HCT116 (cell line): ENCODE results near the gene XNDC1N. TPM values are rescaled to one million over a fixed set of nuclear protein-coding genes. Genes with fewer than 3 reads are reported as not detected.

Source experiments
- ATAC-seq: fragments of 200-7000 bp; cut with Tn5 transposase; 2 replicates; pipeline ENCODE4 v1.9.1; 2020; ENCODE audit warnings: mild to moderate bottlenecking, moderate library complexity
- BruUV-seq: library from RNA; stranded (reverse); fragments of 400-500 nt; replicated peaks from 2 replicates; lab custom pipeline; 2021; lab: Mats Ljungman, UMichigan
- CTCF ChIA-PET: fragments of 300-600 bp; sonication (Branson Sonifier 250); formaldehyde crosslinking; loops from one replicate; lab custom pipeline; 2021; ENCODE audit warnings: antibody characterized with exemption; lab: Charles Lee
- POLR2A ChIA-PET: fragments of 300-600, 350-600 bp; sonication (Branson Sonifier 250); formaldehyde crosslinking; loops from one replicate; lab custom pipeline; 2021; ENCODE audit warnings: antibody characterized with exemption; lab: Charles Lee
- RAD21 ChIA-PET, 2 experiments: fragments of 300-600 bp; sonication (Branson Sonifier 250); formaldehyde crosslinking; loops; one replicate each; lab custom pipeline; 2023; ENCODE audit warnings: low total read pairs in 2 of 2; ENCODE audit not compliant: uncharacterized antibody in 2 of 2, unreplicated experiment in 2 of 2, low non-redundant PET in 1 of 2; lab: Charles Lee
- DNase-seq: peaks from one replicate; pipeline ENCODE4 v3.0.0-alpha.2; 2010; ENCODE audit warnings: low read depth, low spot score
- H2AFZ ChIP-seq: fragments of 200-600 bp; shearing (Covaris generic), sonication (generic); 2 replicates; pipeline ENCODE4 v1.6.1; 2017; ENCODE audit warnings: low read depth, mixed run types, mixed read lengths, antibody characterized with exemption, low read length; ENCODE audit not compliant: poor library complexity, severe bottlenecking
- H3K27ac ChIP-seq: 2 replicates; pipeline ENCODE4 v1.5.1; 2012; ENCODE audit warnings: low read depth, low read length
- H3K27me3 ChIP-seq: fragments of 200-600 bp; sonication (generic); 2 replicates; pipeline ENCODE4 v1.6.1; 2016; ENCODE audit warnings: mixed run types, low read length, mixed read lengths; ENCODE audit not compliant: insufficient read depth
- H3K36me3 ChIP-seq, 2 experiments: fragments of 200-500 bp in 1 of 2; fragments of 200-600 bp in 1 of 2; sonication (Bioruptor generic) in 1 of 2; sonication (generic) in 1 of 2; 2 replicates each; pipeline versions ENCODE4 v1.5.1 to v1.6.1; 2014 to 2016; ENCODE audit warnings: low read length in 2 of 2, inconsistent platforms in 1 of 2, mixed read lengths in 1 of 2, mixed run types in 1 of 2; ENCODE audit not compliant: insufficient read depth in 2 of 2, control insufficient read depth in 1 of 2
- H3K4me1 ChIP-seq, 2 experiments: fragments of 200-600 bp in 1 of 2; sonication (generic) in 1 of 2; 2 replicates each; pipeline versions ENCODE4 v1.5.1 to v1.6.1; 2012 to 2017; ENCODE audit warnings: low read length in 2 of 2, inconsistent platforms in 1 of 2, mild to moderate bottlenecking in 1 of 2, mixed read lengths in 1 of 2, mixed run types in 1 of 2, moderate library complexity in 1 of 2; ENCODE audit not compliant: insufficient read depth in 2 of 2, control insufficient read depth in 1 of 2
- H3K4me2 ChIP-seq: fragments of 200-600 bp; sonication (generic); 2 replicates; pipeline ENCODE4 v1.6.1; 2017; ENCODE audit warnings: mixed run types, low read length, mixed read lengths
- H3K4me3 ChIP-seq, 2 experiments: fragments of 200-600 bp in 1 of 2; sonication (generic) in 1 of 2; replicated peaks in 1 of 2; 2 replicates each; pipeline ENCODE4 v1.5.1; 2011 to 2016; ENCODE audit warnings: low read length in 2 of 2, control low read depth in 1 of 2, low read depth in 1 of 2, mild to moderate bottlenecking in 1 of 2, mixed read lengths in 1 of 2, mixed run types in 1 of 2
- H3K79me2 ChIP-seq: fragments of 200-600 bp; sonication (generic); 2 replicates; pipeline ENCODE4 v1.6.1; 2017; ENCODE audit warnings: mild to moderate bottlenecking, mixed run types, low read length, moderate library complexity, mixed read lengths; ENCODE audit not compliant: insufficient read depth
- H3K9ac ChIP-seq: fragments of 200-600 bp; sonication (generic); 2 replicates; pipeline ENCODE4 v1.6.1; 2016; ENCODE audit warnings: low read length, mixed read lengths
- H3K9me2 ChIP-seq: fragments of 200-600 bp; sonication (generic), shearing (Covaris generic); 2 replicates; pipeline ENCODE4 v1.6.1; 2017; ENCODE audit warnings: mixed run types, mild to moderate bottlenecking, moderate library complexity; ENCODE audit not compliant: insufficient read depth
- H3K9me3 ChIP-seq, 2 experiments: fragments of 200-500 bp in 1 of 2; fragments of 200-600 bp in 1 of 2; sonication (Bioruptor generic) in 1 of 2; sonication (generic) in 1 of 2; 2 replicates each; pipeline ENCODE4 v1.6.1; 2014 to 2017; ENCODE audit warnings: low read length in 2 of 2, mixed read lengths in 2 of 2, inconsistent platforms in 1 of 2, low read depth in 1 of 2, mild to moderate bottlenecking in 1 of 2, mixed run types in 1 of 2, moderate library complexity in 1 of 2; ENCODE audit not compliant: control insufficient read depth in 1 of 2, insufficient read depth in 1 of 2
- H4K20me1 ChIP-seq: fragments of 200-600 bp; sonication (generic), shearing (Covaris generic); 2 replicates; pipeline ENCODE4 v1.6.1; 2017; ENCODE audit warnings: mixed run types, mild to moderate bottlenecking, moderate library complexity; ENCODE audit not compliant: insufficient read depth
- CBX3 ChIP-seq: IDR thresholded peaks from 2 replicates; pipeline ENCODE4 v1.6.1; 2012; ENCODE audit warnings: low read depth
- EGR1 ChIP-seq: IDR thresholded peaks from 2 replicates; pipeline ENCODE4 v1.6.1; 2012; ENCODE audit warnings: low read depth
- ELF1 ChIP-seq: IDR thresholded peaks from 2 replicates; pipeline ENCODE4 v1.6.1; 2012; ENCODE audit warnings: low read depth, borderline replicate concordance
- EZH2phosphoT487 ChIP-seq: fragments of 200-600 bp; IDR thresholded peaks from 2 replicates; pipeline ENCODE4 v1.6.1; 2018; ENCODE audit warnings: antibody characterized with exemption, borderline replicate concordance
- FOSL1 ChIP-seq: IDR thresholded peaks from 2 replicates; pipeline ENCODE4 v1.6.1; 2012; ENCODE audit warnings: low read depth
- JUND ChIP-seq: IDR thresholded peaks from 2 replicates; pipeline ENCODE4 v1.6.1; 2012
- POLR2A ChIP-seq: IDR thresholded peaks from 2 replicates; pipeline ENCODE4 v1.7.0; 2011; ENCODE audit warnings: borderline replicate concordance; ENCODE audit not compliant: insufficient read depth, insufficient read length; ENCODE audit errors: extremely low read depth
- POLR2AphosphoS5 ChIP-seq: IDR thresholded peaks from 2 replicates; pipeline ENCODE4 v1.6.1; 2011; ENCODE audit warnings: mild to moderate bottlenecking, low read depth, low read length, moderate library complexity
- RAD21 ChIP-seq: IDR thresholded peaks from 2 replicates; pipeline ENCODE4 v1.6.1; 2012; ENCODE audit warnings: low read depth, mild to moderate bottlenecking
- SIN3A ChIP-seq: IDR thresholded peaks from 2 replicates; pipeline ENCODE4 v1.6.1; 2012; ENCODE audit warnings: low read depth
- SRF ChIP-seq: IDR thresholded peaks from 2 replicates; pipeline ENCODE4 v1.6.1; 2012; ENCODE audit warnings: low read depth
- TCF7L2 ChIP-seq: IDR thresholded peaks from 2 replicates; pipeline ENCODE4 v1.7.0; 2011; ENCODE audit warnings: borderline replicate concordance, inconsistent platforms; ENCODE audit not compliant: insufficient read depth, insufficient read length; ENCODE audit errors: extremely low read depth
- YY1 ChIP-seq: IDR thresholded peaks from 2 replicates; pipeline ENCODE4 v1.6.1; 2011; ENCODE audit warnings: low read length, low read depth, moderate library complexity, mild to moderate bottlenecking; ENCODE audit not compliant: insufficient replicate concordance; ENCODE audit errors: extremely low read depth
- ZFX ChIP-seq: fragments of 450-650 bp; IDR thresholded peaks from 2 replicates; pipeline ENCODE4 v1.6.1; 2017
- intact Hi-C: fragments of 100-400 bp; cut with micrococcal nuclease; formaldehyde crosslinking; loops from 2 replicates; pipeline ENCODE4 v1.10.0; 2022
- total RNA-seq: library from RNA; stranded (reverse); gene quantifications from one replicate; pipeline ENCODE4 v1.2.1, GENCODE V29; 2021; ENCODE audit not compliant: unreplicated experiment
- TF ChIP-seq, protein P1 (sequence below), 3 experiments: fragments of 200-600 bp in 1 of 3; sonication (generic) in 1 of 3; IDR thresholded peaks in 2 of 3; conservative IDR thresholded peaks in 1 of 3; 2 replicates each; pipeline ENCODE4 v1.5.1; 2012 to 2017; ENCODE audit warnings: low read depth in 2 of 3, low read length in 2 of 3, antibody characterized with exemption in 1 of 3, borderline replicate concordance in 1 of 3, control low read depth in 1 of 3, mild to moderate bottlenecking in 1 of 3, mixed read lengths in 1 of 3, mixed run types in 1 of 3, moderate library complexity in 1 of 3; ENCODE audit not compliant: insufficient read depth in 1 of 3
- TF ChIP-seq, protein P2 (sequence below): IDR thresholded peaks from 2 replicates; pipeline ENCODE4 v1.6.1; 2011; ENCODE audit warnings: mild to moderate bottlenecking, low read length, moderate library complexity; ENCODE audit not compliant: insufficient replicate concordance; ENCODE audit errors: extremely low read depth
- TF ChIP-seq, protein P3 (sequence below): IDR thresholded peaks from 2 replicates; pipeline ENCODE4 v1.6.1; 2012; ENCODE audit warnings: low read depth

XNDC1N gene
- total RNA-seq, 1 experiment from 2014 or later, result 7.5 TPM

DNA sequence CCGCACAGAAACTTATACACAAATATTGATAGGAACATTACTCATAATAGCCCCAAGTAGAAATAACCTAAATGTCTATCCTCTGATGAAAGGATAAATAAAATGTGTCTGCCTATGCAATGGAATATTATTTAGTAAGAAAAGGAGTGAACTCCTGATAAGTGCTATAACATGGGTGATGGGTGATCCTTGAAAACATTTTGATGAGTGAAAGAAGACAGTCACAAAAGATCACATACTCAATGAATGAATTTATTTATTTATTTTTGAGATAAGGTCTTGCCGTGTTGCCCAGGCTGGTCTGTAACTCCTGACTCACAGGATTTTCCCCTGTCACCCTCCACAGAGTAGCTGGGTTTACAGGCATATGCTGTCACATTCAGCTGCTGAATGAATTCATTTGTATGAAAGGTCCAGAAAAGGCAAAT lies 17.8 kb upstream of the XNDC1N start:
- no peaks in the 10 kb centered on the region; a peak in 1 of 4 replicates for H3K36me3 ChIP-seq
- H3K9ac ChIP-seq, result no peak overlapping the region
- DNase-seq (no peak), ATAC-seq (no peak)
- no peak for TF ChIP-seq POLR2AphosphoS5
- no peak for TF ChIP-seq SIN3A
- TF ChIP-seq POLR2A, result no peak
- TF ChIP-seq YY1, result no peak
- no peak for TF ChIP-seq RAD21
- no peak for TF ChIP-seq CBX3
- TF ChIP-seq TCF7L2, result no peak
- TF ChIP-seq, protein P1, sequence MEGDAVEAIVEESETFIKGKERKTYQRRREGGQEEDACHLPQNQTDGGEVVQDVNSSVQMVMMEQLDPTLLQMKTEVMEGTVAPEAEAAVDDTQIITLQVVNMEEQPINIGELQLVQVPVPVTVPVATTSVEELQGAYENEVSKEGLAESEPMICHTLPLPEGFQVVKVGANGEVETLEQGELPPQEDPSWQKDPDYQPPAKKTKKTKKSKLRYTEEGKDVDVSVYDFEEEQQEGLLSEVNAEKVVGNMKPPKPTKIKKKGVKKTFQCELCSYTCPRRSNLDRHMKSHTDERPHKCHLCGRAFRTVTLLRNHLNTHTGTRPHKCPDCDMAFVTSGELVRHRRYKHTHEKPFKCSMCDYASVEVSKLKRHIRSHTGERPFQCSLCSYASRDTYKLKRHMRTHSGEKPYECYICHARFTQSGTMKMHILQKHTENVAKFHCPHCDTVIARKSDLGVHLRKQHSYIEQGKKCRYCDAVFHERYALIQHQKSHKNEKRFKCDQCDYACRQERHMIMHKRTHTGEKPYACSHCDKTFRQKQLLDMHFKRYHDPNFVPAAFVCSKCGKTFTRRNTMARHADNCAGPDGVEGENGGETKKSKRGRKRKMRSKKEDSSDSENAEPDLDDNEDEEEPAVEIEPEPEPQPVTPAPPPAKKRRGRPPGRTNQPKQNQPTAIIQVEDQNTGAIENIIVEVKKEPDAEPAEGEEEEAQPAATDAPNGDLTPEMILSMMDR (IDR thresholded peaks at IDR 0.05 in 2 of 3, conservative IDR thresholded peaks at IDR 0.05 in 1 of 3; ENCODE audit: borderline replicate concordance in 1 of 3, insufficient read depth in 1 of 3, low read depth in 2 of 3, low read length in 2 of 3), result no peak
- no peak for TF ChIP-seq FOSL1
- no peak for TF ChIP-seq SRF
- TF ChIP-seq, protein P2, sequence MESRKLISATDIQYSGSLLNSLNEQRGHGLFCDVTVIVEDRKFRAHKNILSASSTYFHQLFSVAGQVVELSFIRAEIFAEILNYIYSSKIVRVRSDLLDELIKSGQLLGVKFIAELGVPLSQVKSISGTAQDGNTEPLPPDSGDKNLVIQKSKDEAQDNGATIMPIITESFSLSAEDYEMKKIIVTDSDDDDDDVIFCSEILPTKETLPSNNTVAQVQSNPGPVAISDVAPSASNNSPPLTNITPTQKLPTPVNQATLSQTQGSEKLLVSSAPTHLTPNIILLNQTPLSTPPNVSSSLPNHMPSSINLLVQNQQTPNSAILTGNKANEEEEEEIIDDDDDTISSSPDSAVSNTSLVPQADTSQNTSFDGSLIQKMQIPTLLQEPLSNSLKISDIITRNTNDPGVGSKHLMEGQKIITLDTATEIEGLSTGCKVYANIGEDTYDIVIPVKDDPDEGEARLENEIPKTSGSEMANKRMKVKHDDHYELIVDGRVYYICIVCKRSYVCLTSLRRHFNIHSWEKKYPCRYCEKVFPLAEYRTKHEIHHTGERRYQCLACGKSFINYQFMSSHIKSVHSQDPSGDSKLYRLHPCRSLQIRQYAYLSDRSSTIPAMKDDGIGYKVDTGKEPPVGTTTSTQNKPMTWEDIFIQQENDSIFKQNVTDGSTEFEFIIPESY, result no peak
- TF ChIP-seq EZH2phosphoT487, result no peak
- TF ChIP-seq ELF1, result no peak
- no peak for TF ChIP-seq JUND
- no peak for TF ChIP-seq ZFX
- TF ChIP-seq, protein P3, sequence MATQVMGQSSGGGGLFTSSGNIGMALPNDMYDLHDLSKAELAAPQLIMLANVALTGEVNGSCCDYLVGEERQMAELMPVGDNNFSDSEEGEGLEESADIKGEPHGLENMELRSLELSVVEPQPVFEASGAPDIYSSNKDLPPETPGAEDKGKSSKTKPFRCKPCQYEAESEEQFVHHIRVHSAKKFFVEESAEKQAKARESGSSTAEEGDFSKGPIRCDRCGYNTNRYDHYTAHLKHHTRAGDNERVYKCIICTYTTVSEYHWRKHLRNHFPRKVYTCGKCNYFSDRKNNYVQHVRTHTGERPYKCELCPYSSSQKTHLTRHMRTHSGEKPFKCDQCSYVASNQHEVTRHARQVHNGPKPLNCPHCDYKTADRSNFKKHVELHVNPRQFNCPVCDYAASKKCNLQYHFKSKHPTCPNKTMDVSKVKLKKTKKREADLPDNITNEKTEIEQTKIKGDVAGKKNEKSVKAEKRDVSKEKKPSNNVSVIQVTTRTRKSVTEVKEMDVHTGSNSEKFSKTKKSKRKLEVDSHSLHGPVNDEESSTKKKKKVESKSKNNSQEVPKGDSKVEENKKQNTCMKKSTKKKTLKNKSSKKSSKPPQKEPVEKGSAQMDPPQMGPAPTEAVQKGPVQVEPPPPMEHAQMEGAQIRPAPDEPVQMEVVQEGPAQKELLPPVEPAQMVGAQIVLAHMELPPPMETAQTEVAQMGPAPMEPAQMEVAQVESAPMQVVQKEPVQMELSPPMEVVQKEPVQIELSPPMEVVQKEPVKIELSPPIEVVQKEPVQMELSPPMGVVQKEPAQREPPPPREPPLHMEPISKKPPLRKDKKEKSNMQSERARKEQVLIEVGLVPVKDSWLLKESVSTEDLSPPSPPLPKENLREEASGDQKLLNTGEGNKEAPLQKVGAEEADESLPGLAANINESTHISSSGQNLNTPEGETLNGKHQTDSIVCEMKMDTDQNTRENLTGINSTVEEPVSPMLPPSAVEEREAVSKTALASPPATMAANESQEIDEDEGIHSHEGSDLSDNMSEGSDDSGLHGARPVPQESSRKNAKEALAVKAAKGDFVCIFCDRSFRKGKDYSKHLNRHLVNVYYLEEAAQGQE, result no peak
- no peak for TF ChIP-seq EGR1
- peaks cover 69% of the 10 kb centered on the region for H3K79me2 ChIP-seq
- POLR2A ChIA-PET, result no interaction called here
- no peaks in the 10 kb centered on the region for H3K27me3 ChIP-seq
- no peaks in the 10 kb centered on the region; the same call in 1 of the 2 replicates for H4K20me1 ChIP-seq
- no peak overlapping the region for H3K4me2 ChIP-seq
- peaks cover 4 to 9% of the 10 kb centered on the region in 2 experiments; a peak in 3 of 4 replicates for H3K4me1 ChIP-seq
- CTCF ChIA-PET, result no interaction called here
- H3K4me3 ChIP-seq, result no peak overlapping the region
- no peaks in the 10 kb centered on the region for H3K9me3 ChIP-seq
- H2AFZ ChIP-seq, result no peak overlapping the region
- RAD21 ChIA-PET, result no interaction called here
- intact Hi-C loops, result no loop called here
- H3K27ac ChIP-seq, result no peak overlapping the region
- BruUV-seq, result no TSS peak
- H3K9me2 ChIP-seq, result no peaks in the 10 kb centered on the region
